Liver (tissue), 9 donors: ENCODE measurements around the gene POLR2H. TPM values are rescaled to one million over a fixed set of nuclear protein-coding genes. Genes with fewer than 3 reads are reported as not detected.
A peak's percentile ranks its signal among the peaks of the same experiment; 100 is the strongest.

Source experiments
- DNase-seq: peaks from one replicate; pipeline ENCODE4 v3.0.0-alpha.2; 2017; ENCODE audit warnings: low spot score
- H3K27ac ChIP-seq, 2 donors: one replicate each; pipeline ENCODE4 v1.7.0; 2013; ENCODE audit warnings: inconsistent platforms in 2 of 2, low read length in 2 of 2, control low read depth in 1 of 2, low read depth in 1 of 2, mild to moderate bottlenecking in 1 of 2
- H3K27me3 ChIP-seq, 4 donors: one replicate each; pipeline versions ENCODE4 v1.6.1 to v1.7.0; 2013; ENCODE audit warnings: low read length in 3 of 4, inconsistent platforms in 1 of 4, mild to moderate bottlenecking in 1 of 4, moderate library complexity in 1 of 4; ENCODE audit not compliant: control insufficient read depth in 4 of 4, insufficient read depth in 4 of 4
- H3K36me3 ChIP-seq, 4 donors: one replicate each; pipeline versions ENCODE4 v1.6.1 to v1.7.0; 2013; ENCODE audit warnings: low read length in 3 of 4, mild to moderate bottlenecking in 3 of 4, low read depth in 1 of 4, moderate library complexity in 1 of 4; ENCODE audit not compliant: control insufficient read depth in 4 of 4, insufficient read depth in 3 of 4
- H3K4me1 ChIP-seq, 4 donors: one replicate each; pipeline versions ENCODE4 v1.6.1 to v1.7.0; 2013; ENCODE audit warnings: low read length in 3 of 4, mild to moderate bottlenecking in 3 of 4, moderate library complexity in 1 of 4; ENCODE audit not compliant: control insufficient read depth in 4 of 4, insufficient read depth in 4 of 4
- H3K4me3 ChIP-seq, 3 donors: one replicate each; pipeline versions ENCODE4 v1.6.1 to v1.7.0; 2013; ENCODE audit warnings: low read length in 3 of 3, control low read depth in 1 of 3, low read depth in 1 of 3, mild to moderate bottlenecking in 1 of 3
- H3K9ac ChIP-seq, 2 donors: one replicate each; pipeline ENCODE4 v1.7.0; 2013; ENCODE audit warnings: low read length in 2 of 2, mild to moderate bottlenecking in 2 of 2, moderate library complexity in 2 of 2, control low read depth in 1 of 2, low read depth in 1 of 2
- H3K9me3 ChIP-seq, 4 donors: one replicate each; pipeline versions ENCODE4 v1.6.1 to v1.7.0; 2013; ENCODE audit warnings: low read length in 3 of 4; ENCODE audit not compliant: control insufficient read depth in 4 of 4
- EGR1 ChIP-seq, 2 donors: IDR thresholded peaks; 2 replicates each; pipeline ENCODE4 v1.6.1; 2016 to 2018; ENCODE audit warnings: antibody characterized with exemption in 2 of 2, low read depth in 2 of 2
- FOXA2 ChIP-seq: IDR thresholded peaks from 2 replicates; pipeline ENCODE4 v1.6.1; 2016; ENCODE audit warnings: antibody characterized with exemption
- GABPA ChIP-seq, 2 donors: IDR thresholded peaks in 1 of 2; conservative IDR thresholded peaks in 1 of 2; 2 replicates each; pipeline ENCODE4 v1.6.1; 2016; ENCODE audit warnings: antibody characterized with exemption in 2 of 2, mild to moderate bottlenecking in 1 of 2, moderate library complexity in 1 of 2
- HNF4A ChIP-seq, 2 donors: conservative IDR thresholded peaks; 2 replicates each; pipeline ENCODE4 v1.6.1; 2016; ENCODE audit warnings: antibody characterized with exemption in 2 of 2, mild to moderate bottlenecking in 2 of 2
- JUND ChIP-seq, 2 donors: IDR thresholded peaks; 2 replicates each; pipeline ENCODE4 v1.6.1; 2016; ENCODE audit warnings: antibody characterized with exemption in 2 of 2
- RAD21 ChIP-seq, 2 donors: IDR thresholded peaks; 2 replicates each; pipeline ENCODE4 v1.6.1; 2016; ENCODE audit warnings: antibody characterized with exemption in 2 of 2, mild to moderate bottlenecking in 2 of 2
- REST ChIP-seq: IDR thresholded peaks from 2 replicates; pipeline ENCODE4 v1.6.1; 2016; ENCODE audit warnings: antibody characterized with exemption, mild to moderate bottlenecking
- RXRA ChIP-seq, 2 donors: IDR thresholded peaks; 2 replicates each; pipeline ENCODE4 v1.6.1; 2017 to 2018; ENCODE audit warnings: antibody characterized with exemption in 2 of 2, mild to moderate bottlenecking in 1 of 2
- TAF1 ChIP-seq: conservative IDR thresholded peaks from 2 replicates; pipeline ENCODE4 v1.6.1; 2016; ENCODE audit warnings: antibody characterized with exemption, mild to moderate bottlenecking
- YY1 ChIP-seq: IDR thresholded peaks from 2 replicates; pipeline ENCODE4 v1.6.1; 2016; ENCODE audit warnings: antibody characterized with exemption, mild to moderate bottlenecking
- WGBS: extraction: QIAGEN DNeasy Blood & Tissue Kit; methylation state at CpG from one replicate; pipeline ENCODE4 v1.1.7; 2013; 5-methylcytosine and 5-hydroxymethylcytosine counted together
- polyA plus RNA-seq, 2 donors: library from polyadenylated mRNA; stranded (reverse) in 1 of 2; unstranded in 1 of 2; fragments of 200-250 nt in 1 of 2; fragments of >200 nt in 1 of 2; fragmentation: Nextera tagmentation in 1 of 2; extraction: Ambion mirVana in 1 of 2; gene quantifications; one replicate each; pipeline versions ENCODE4 v1.2.1 to v1.2.3, GENCODE V29; 2013 to 2015
- total RNA-seq, 2 donors: library from RNA; depleted of rRNA; stranded (reverse); fragments of >200 nt; gene quantifications; one replicate each; pipeline ENCODE4 v1.2.3, GENCODE V29; 2014
- TF ChIP-seq, protein P1 (sequence below): IDR thresholded peaks from 2 replicates; pipeline ENCODE4 v1.6.1; 2016; ENCODE audit warnings: antibody characterized with exemption
- TF ChIP-seq, protein P2 (sequence below): IDR thresholded peaks from 2 replicates; pipeline ENCODE4 v1.6.1; 2016; ENCODE audit warnings: antibody characterized with exemption
- TF ChIP-seq, protein P3 (sequence below): fragments of 150-350 bp; IDR thresholded peaks from 2 replicates; pipeline ENCODE4 v1.5.1; 2017; ENCODE audit warnings: improper control_type of control experiment, low read depth, low read length; ENCODE audit not compliant: missing input control
- TF ChIP-seq, protein P4 (sequence below): IDR thresholded peaks from 2 replicates; pipeline ENCODE4 v1.6.1; 2016; ENCODE audit warnings: antibody characterized with exemption
- donor health status: healthy.
- donor health status: healthy.
- donor health status: healthy.
- donor health status: healthy.
- donor health status: healthy.

POLR2H gene
- total and polyA plus RNA-seq, 4 donors = 25.7 to 55.7 (median 43.5) TPM

DNA sequence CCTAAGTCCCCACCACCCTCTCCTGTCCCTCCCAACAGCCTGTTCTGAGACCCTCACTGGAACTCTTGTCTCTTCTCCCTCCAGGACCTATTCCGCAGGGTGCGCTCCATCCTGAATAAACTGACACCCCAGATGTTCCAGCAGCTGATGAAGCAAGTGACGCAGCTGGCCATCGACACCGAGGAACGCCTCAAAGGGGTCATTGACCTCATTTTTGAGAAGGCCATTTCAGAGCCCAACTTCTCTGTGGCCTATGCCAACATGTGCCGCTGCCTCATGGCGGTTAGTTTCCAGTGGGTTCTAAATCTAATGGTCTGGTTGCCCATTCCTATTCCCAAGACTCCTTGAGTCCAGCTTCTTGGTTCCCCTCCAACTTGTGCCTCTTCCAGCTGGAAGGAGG is 37.8 kb upstream of the POLR2H start:
- H3K27ac ChIP-seq = peak overlapping the region in 1 of 2 donors; percentile 29
- peaks cover 15 to 44% (median 39%) of the 10 kb centered on the region in 4 donors for H3K4me1 ChIP-seq
- DNase-seq = no peak
- peaks cover 57 to 84% (median 80%) of the 10 kb centered on the region in 4 donors for H3K36me3 ChIP-seq
- H3K4me3 ChIP-seq = no peak overlapping the region
- no peaks in the 10 kb centered on the region for H3K27me3 ChIP-seq
- TF ChIP-seq RXRA (IDR thresholded peaks at IDR 0.05) = peak; percentile 54 to 72
- TF ChIP-seq, protein P1, sequence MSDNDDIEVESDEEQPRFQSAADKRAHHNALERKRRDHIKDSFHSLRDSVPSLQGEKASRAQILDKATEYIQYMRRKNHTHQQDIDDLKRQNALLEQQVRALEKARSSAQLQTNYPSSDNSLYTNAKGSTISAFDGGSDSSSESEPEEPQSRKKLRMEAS = no peak
- 60% methylated on average over 8 of the region's 8 CpGs for WGBS
- H3K9me3 ChIP-seq = no peaks in the 10 kb centered on the region
- no peak overlapping the region for H3K9ac ChIP-seq

- no peak overlapping the region for H3K27ac ChIP-seq
- no peaks in the 10 kb centered on the region for H3K27me3 ChIP-seq
- H3K4me1 ChIP-seq = peaks cover 11 to 30% (median 26%) of the 10 kb centered on the region in 4 donors
- H3K9me3 ChIP-seq = no peaks in the 10 kb centered on the region
- DNase-seq = no peak
- H3K9ac ChIP-seq = no peak overlapping the region
- H3K36me3 ChIP-seq = peaks cover 57 to 98% (median 90%) of the 10 kb centered on the region in 4 donors
- TF ChIP-seq FOXA2 (no peak), REST (no peak)
- TF ChIP-seq, protein P2, sequence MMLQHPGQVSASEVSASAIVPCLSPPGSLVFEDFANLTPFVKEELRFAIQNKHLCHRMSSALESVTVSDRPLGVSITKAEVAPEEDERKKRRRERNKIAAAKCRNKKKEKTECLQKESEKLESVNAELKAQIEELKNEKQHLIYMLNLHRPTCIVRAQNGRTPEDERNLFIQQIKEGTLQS = no peak
- no peak overlapping the region for H3K4me3 ChIP-seq
- WGBS = 92% methylated on average over 13 of the region's 13 CpGs
These were observed 36.2 kb upstream of the POLR2H start for GRCh38 chr3:184325269-184325668.

- no peak for DNase-seq
- no peaks in the 10 kb centered on the region for H3K27me3 ChIP-seq
- peaks cover 8 to 24% (median 20%) of the 10 kb centered on the region in 4 donors for H3K4me1 ChIP-seq
- no peaks in the 10 kb centered on the region for H3K9me3 ChIP-seq
- peaks cover 53 to 96% (median 88%) of the 10 kb centered on the region in 4 donors for H3K36me3 ChIP-seq
- H3K27ac ChIP-seq = no peak overlapping the region
- no peak overlapping the region for H3K4me3 ChIP-seq
- H3K9ac ChIP-seq = no peak overlapping the region
- WGBS = 83% methylated on average over 6 of the region's 6 CpGs
- no peak for TF ChIP-seq GABPA (IDR thresholded peaks at IDR 0.05 in 1 of 2, conservative IDR thresholded peaks at IDR 0.05 in 1 of 2)
- TF ChIP-seq HNF4A (conservative IDR thresholded peaks at IDR 0.05) = no peak
- TF ChIP-seq, protein P2 = no peak
- TF ChIP-seq, protein P3, sequence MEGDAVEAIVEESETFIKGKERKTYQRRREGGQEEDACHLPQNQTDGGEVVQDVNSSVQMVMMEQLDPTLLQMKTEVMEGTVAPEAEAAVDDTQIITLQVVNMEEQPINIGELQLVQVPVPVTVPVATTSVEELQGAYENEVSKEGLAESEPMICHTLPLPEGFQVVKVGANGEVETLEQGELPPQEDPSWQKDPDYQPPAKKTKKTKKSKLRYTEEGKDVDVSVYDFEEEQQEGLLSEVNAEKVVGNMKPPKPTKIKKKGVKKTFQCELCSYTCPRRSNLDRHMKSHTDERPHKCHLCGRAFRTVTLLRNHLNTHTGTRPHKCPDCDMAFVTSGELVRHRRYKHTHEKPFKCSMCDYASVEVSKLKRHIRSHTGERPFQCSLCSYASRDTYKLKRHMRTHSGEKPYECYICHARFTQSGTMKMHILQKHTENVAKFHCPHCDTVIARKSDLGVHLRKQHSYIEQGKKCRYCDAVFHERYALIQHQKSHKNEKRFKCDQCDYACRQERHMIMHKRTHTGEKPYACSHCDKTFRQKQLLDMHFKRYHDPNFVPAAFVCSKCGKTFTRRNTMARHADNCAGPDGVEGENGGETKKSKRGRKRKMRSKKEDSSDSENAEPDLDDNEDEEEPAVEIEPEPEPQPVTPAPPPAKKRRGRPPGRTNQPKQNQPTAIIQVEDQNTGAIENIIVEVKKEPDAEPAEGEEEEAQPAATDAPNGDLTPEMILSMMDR = no peak
- TF ChIP-seq, protein P4, sequence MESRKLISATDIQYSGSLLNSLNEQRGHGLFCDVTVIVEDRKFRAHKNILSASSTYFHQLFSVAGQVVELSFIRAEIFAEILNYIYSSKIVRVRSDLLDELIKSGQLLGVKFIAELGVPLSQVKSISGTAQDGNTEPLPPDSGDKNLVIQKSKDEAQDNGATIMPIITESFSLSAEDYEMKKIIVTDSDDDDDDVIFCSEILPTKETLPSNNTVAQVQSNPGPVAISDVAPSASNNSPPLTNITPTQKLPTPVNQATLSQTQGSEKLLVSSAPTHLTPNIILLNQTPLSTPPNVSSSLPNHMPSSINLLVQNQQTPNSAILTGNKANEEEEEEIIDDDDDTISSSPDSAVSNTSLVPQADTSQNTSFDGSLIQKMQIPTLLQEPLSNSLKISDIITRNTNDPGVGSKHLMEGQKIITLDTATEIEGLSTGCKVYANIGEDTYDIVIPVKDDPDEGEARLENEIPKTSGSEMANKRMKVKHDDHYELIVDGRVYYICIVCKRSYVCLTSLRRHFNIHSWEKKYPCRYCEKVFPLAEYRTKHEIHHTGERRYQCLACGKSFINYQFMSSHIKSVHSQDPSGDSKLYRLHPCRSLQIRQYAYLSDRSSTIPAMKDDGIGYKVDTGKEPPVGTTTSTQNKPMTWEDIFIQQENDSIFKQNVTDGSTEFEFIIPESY = no peak
- no peak for TF ChIP-seq RXRA (IDR thresholded peaks at IDR 0.05)
- no peak for TF ChIP-seq TAF1
- TF ChIP-seq FOXA2 = no peak
- TF ChIP-seq JUND (IDR thresholded peaks at IDR 0.05) = no peak
- TF ChIP-seq RAD21 (IDR thresholded peaks at IDR 0.05) = no peak
- TF ChIP-seq EGR1 (IDR thresholded peaks at IDR 0.05; ENCODE audit: low read depth in 2 of 2) = no peak
- TF ChIP-seq YY1 = no peak
These were observed 35.7 kb upstream of the POLR2H start for GRCh38 chr3:184325715-184326369.
